NCI-H1436 (cell line): ENCODE data around the gene NAPA.

Experiments used
- DNase-seq: peaks from one replicate; lab custom pipeline; 2025; lab: John Stamatoyannopoulos, UW

NAPA gene

DNA sequence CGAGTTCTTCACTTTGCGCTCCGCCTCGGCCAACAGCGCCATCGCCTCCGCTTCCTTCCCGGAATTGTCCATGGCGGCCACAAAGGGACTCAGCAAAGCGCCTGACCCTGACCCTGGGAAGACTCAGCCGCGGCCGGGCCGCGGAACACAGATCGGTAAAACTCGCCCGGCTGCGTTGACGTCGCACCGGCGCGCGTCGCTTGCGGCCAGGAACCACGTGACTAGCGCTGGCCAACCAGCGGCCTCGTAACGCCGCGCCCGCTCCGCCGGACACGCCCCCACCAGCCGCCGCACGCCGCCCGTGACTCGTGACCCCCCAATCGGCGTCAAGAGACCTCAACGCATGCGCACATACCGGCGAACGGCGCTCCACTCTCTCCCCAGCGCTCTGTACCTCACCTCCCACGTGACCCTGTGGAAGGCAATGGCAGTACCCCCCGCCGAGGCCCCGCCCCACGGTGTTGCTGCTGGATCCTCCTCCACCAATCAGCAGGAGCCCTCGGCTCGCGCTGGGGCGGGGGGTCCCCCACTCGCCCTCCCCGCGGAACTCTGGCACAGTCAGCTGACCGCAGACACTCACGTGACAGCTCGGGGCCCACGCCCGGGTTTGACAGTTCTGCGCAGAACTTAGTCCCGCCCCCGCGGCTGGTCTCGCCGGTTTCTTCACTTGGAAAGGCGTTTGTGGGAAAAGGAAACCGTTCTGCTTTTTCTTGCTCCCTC, at the start of gene NAPA:
Gene NAPA, minus strand, starts transcription at position 195 of the 720 bp plus-strand sequence. Its CDS starts 123 bp downstream, at position 72.
- DNase-seq = peak; percentile 100

GRCh38 chr19:47564081-47564480, 49.2 kb upstream of the NAPA start:
- DNase-seq = no peak

DNA sequence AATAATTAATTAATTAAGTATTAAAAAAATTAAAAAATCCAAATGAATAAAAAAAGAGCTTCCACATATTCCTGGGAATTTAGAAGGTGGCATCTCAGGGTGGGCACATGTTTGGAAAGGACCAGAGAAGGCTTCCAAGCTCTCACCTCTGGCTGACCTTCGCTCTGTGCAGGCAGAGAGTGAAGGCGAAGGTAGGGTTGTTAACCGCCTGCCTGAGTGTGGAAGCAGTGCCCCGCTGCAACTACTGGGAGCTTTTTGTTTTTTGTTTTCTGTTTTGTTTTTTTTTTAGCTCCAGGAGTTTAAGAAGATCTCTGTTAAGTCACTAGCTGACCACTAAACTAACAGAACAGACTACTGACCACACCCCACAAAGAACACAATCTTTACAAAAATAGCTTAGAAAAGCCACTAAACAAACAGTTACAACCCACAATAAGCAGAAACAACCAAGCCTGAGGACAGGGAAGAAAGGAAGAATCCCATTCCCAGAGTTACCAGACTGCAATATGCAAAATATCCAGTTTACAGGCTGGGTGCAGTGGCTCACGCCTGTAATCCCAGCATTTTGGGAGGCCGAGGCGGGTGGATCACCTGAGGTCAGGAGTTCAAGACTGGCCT, 46.7 kb upstream of the NAPA start:
- no peak for DNase-seq

GRCh38 chr19:47560999-47561398, 46.1 kb upstream of the NAPA start:
- no peak for DNase-seq

DNA sequence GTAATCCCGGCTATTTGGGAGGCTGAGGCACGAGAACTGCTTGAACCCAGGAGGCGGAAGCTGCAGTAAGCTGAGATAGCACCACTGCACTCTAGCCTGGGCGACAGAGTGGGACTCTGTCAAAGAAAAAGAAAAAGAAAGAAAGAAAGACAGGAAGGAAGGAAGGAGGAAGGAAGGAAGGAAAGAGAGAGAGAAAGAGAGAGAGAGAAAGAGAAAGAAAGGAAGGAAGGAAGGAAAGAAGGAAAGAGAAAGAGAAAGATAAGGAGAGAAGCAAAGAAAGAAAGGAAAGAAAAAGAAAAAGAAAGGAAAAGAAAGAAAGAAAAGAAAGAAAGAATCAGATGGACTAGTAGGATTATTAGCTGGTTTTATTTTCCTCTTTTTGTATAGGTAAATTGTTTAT, 35.3 kb upstream of the NAPA start:
- no peak for DNase-seq

GRCh38 chr19:47549261-47549862, 34.5 kb upstream of the NAPA start:
- no peak for DNase-seq

DNA sequence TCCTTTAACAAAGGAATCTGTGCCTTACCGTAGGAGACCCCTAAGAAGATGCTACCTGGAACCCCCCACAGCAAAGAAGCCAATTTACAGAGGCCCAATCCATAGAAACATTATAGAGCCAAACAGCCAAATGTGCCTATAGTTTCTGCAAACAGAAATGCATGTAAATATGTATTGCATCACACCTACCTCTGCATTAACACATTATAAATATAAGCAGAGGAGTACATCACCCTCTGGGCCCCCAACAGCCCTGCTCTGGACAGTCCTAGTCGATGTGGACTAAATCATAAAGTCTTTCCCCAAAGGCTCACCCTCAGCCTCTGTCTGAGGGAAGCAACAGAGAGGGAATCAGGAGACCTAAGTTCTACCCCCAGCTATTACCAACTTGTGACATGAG, 32.3 kb upstream of the NAPA start:
- DNase-seq = no peak

DNA sequence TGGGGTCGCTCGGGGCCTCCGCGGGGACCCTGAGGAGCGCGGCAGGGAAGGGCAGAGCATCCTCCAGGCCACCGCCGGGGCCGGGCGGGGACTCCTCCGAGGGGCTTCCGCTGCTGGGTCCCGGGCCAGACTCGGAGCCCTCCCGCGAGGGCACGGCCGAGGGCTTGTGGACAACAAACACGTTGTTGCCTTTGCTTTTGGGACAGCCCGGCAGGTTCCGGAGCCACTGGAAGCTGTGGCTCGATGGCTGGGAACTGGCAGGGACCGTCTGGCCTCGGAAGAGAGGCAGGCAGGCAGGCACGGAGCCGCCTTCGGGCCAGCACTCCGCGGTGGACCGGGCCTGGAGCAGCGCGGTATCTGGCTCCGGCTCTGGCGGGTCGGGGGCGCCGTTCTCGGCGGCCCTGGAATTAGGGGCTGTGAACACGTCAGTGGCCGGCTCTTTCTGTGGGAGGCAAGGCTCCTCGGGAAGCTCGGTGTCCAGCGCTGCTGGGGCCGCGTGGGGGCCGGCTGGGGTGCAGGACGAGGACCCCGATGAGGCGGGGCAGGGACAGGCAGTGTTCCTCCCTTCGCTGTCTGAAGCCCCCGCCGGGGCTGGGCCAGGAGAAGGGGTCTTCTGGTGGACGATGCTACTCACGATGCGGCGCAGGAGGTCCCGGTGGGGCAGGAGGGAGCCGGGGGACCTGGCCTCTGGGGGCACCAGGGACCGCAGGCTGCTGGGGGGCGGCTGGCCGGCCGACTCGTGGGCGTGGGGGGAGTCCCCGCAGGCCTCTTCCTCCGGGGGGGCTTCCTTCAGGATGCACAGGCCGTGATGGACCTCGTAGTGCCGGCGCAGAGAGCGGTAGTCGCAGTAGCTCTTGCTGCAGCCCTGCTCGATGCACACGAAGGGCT, 30.4 kb upstream of the NAPA start:
- no peak for DNase-seq

GRCh38 chr19:47544476-47544875, 29.6 kb upstream of the NAPA start:
- no peak for DNase-seq

- DNase-seq = no peak
Observed at GRCh38 chr19:47544075-47544474, 29.2 kb upstream of the NAPA start.

- no peak for DNase-seq
Observed at GRCh38 chr19:47542030-47542475, 27.2 kb upstream of the NAPA start.

- no peak for DNase-seq
Observed at GRCh38 chr19:47541518-47541917, 26.7 kb upstream of the NAPA start.

- no peak for DNase-seq
Observed at GRCh38 chr19:47540748-47541147, 25.9 kb upstream of the NAPA start.

DNA sequence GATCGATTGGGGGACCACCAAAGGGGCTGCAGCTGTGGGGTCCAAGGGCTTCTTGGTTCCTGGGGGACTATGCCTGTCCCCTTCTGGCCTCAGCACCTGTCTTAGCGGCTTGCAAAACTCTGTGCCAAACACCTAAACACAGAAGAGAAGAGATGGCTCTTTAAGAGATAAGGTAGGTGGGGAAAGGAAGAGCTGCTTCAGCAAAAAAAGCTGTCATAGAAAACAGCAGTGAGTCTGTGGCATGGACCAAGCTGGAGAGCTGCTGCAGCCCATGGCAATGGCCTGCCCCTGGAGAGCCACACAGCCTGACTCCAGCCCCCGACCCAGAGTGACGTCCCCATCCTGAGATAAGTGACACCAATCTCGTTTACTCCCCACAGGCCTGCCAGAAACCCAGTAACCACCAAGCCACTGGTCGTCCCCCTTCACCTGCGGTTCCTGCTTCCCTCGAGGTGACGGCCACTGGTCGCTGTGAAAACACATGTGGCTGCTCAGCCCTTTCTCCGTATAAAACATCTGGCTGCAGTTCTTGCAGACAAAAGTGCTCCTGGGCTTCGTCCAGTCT, 25.0 kb upstream of the NAPA start:
- DNase-seq = no peak

GRCh38 chr19:47538812-47539211, 23.9 kb upstream of the NAPA start:
- DNase-seq = no peak

DNA sequence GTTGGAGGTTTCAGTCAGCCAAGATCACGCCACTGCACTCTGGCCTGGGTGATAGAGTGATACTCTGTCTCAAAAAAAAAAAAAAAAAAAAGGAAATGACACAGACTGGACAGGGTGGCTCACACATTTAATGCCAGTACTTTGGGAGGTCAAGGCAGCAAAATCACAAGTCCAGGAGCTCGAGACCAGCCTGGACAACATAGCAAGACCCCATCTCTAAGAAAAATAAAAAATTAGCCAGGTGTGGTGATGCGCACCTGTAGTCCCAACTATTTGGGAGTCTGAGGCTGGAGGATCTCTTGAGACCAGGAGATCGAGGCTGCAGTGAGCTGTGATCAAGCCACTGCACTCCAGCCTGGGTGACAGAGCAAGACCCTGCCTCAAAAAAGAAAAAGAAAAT, 22.6 kb upstream of the NAPA start:
- no peak for DNase-seq

DNA sequence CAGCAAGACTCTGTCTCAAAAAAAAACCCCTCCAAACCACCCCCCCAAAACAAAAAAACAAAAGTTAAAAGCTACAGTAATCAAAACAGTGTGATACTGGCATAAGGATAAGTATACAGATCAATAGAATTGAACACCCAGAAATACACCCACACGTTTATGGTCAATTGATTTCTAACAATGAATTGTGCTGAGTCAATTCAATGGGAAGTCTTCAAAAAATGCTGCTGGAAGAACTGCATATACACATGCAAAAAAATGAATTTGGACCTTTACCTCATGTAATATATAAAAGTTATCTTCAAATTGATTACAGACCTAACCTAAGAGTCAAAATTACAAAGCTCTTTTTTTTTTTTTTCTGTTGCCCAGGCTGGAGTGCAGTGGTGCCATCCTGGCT, 19.8 kb upstream of the NAPA start:
- DNase-seq = no peak

GRCh38 chr19:47531640-47532387, 17.0 kb upstream of the NAPA start:
- DNase-seq = no peak

- no peak for DNase-seq
Observed at GRCh38 chr19:47529018-47529742, 14.3 kb upstream of the NAPA start.

DNA sequence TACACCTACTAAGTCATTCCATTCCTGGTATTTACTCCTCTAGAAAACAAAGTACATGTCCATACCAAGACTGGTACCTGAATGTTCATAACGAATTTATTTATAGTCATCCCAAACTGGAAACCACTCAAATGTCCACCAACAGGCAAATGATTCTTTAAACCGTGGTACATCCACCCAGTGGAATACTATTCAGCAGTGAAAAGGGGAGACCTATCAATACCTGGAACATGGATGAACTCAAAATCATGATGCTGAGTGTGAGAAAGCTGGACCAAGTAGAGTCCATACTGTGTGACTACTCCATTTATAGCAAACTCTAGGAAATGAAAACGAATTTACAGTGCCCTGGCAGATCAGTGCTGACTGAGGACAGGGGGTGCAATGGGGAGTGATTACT, 11.9 kb upstream of the NAPA start:
- DNase-seq = no peak

GRCh38 chr19:47523473-47523872, 8.6 kb upstream of the NAPA start:
- DNase-seq = no peak
